ENCODE measurements around the gene CRY2.

The CRY2 gene

GRCh38 chr11:45884596-45885185, 37.4 kb downstream of the CRY2 start:
- 0 out of 2 replicates have a peak, but pooled peaks cover 5% of the 10 kb centered on the region for H4K20me1 ChIP-seq (ENCODE audit: control insufficient read depth, insufficient read depth, low read depth, low read length)
- H3K9me3 ChIP-seq (ENCODE audit: control insufficient read depth, insufficient read depth, low read length) = no peaks in the 10 kb centered on the region
- H3K4me3 ChIP-seq (ENCODE audit: low read length) = peak overlapping the region; percentile 69
- peak overlapping the region; percentile 77 for H3K4me2 ChIP-seq (ENCODE audit: low read length)
- no peak overlapping the region for H3K27ac ChIP-seq (ENCODE audit: low read depth, low read length)
- 0 out of 2 replicates have a peak, but pooled peaks cover 5% of the 10 kb centered on the region for H3K27me3 ChIP-seq (ENCODE audit: control insufficient read depth, low read length)
- no peaks in the 10 kb centered on the region for H3F3A ChIP-seq (ENCODE audit: control insufficient read depth, insufficient read depth)
- H3K36me3 ChIP-seq (ENCODE audit: control insufficient read depth, low read length) = no peaks in the 10 kb centered on the region; the same call in 1 of the 2 replicates
- H3K9me2 ChIP-seq (replicated peaks; ENCODE audit: control insufficient read depth, low read length) = no peaks in the 10 kb centered on the region
- TF ChIP-seq EZH2phosphoT487 (IDR thresholded peaks at IDR 0.05; ENCODE audit: borderline replicate concordance, low read length) = no peak
- TF ChIP-seq, protein P1, sequence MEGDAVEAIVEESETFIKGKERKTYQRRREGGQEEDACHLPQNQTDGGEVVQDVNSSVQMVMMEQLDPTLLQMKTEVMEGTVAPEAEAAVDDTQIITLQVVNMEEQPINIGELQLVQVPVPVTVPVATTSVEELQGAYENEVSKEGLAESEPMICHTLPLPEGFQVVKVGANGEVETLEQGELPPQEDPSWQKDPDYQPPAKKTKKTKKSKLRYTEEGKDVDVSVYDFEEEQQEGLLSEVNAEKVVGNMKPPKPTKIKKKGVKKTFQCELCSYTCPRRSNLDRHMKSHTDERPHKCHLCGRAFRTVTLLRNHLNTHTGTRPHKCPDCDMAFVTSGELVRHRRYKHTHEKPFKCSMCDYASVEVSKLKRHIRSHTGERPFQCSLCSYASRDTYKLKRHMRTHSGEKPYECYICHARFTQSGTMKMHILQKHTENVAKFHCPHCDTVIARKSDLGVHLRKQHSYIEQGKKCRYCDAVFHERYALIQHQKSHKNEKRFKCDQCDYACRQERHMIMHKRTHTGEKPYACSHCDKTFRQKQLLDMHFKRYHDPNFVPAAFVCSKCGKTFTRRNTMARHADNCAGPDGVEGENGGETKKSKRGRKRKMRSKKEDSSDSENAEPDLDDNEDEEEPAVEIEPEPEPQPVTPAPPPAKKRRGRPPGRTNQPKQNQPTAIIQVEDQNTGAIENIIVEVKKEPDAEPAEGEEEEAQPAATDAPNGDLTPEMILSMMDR (IDR thresholded peaks at IDR 0.05; ENCODE audit: low read depth, low read length, poor library complexity, severe bottlenecking) = no peak
- no peaks in the 10 kb centered on the region for H3K79me2 ChIP-seq (ENCODE audit: control insufficient read depth, low read length)
- H3K4me1 ChIP-seq (ENCODE audit: control insufficient read depth, low read length) = peaks cover 8% of the 10 kb centered on the region

- Histone ChIP-seq H3K27me3 (ENCODE audit: control insufficient read depth, low read length) (0 out of 2 replicates have a peak, but pooled peaks cover 5% of the 10 kb centered on the region), H3F3A (ENCODE audit: control insufficient read depth, insufficient read depth) (no peaks in the 10 kb centered on the region), H4K20me1 (ENCODE audit: control insufficient read depth, insufficient read depth, low read depth, low read length) (0 out of 2 replicates have a peak, but pooled peaks cover 5% of the 10 kb centered on the region), H3K4me3 (ENCODE audit: low read length) (peak within 1 kb of the TSS; percentile 69), H3K4me2 (ENCODE audit: low read length) (peak within 1 kb of the TSS; percentile 77), H3K36me3 (ENCODE audit: control insufficient read depth, low read length) (no peaks in the 10 kb centered on the region; the same call in 1 of the 2 replicates), H3K79me2 (ENCODE audit: control insufficient read depth, low read length) (no peaks in the 10 kb centered on the region), H3K9me2 (replicated peaks; ENCODE audit: control insufficient read depth, low read length) (no peaks in the 10 kb centered on the region), H3K4me1 (ENCODE audit: control insufficient read depth, low read length) (peaks cover 8% of the 10 kb centered on the region), H3K9me3 (ENCODE audit: control insufficient read depth, insufficient read depth, low read length) (no peaks in the 10 kb centered on the region), H3K27ac (ENCODE audit: low read depth, low read length) (no peak within 1 kb of the TSS)
- TF ChIP-seq, protein P1 (IDR thresholded peaks at IDR 0.05; ENCODE audit: low read depth, low read length, poor library complexity, severe bottlenecking) = no peak
- TF ChIP-seq EZH2phosphoT487 (IDR thresholded peaks at IDR 0.05; ENCODE audit: borderline replicate concordance, low read length) = no peak
These were observed 38.1 kb downstream of the CRY2 start, which contains the start of gene MAPK8IP1 for GRCh38 chr11:45885274-45885920. TSS of gene MAPK8IP1 (plus strand) at chr11:45885651. CDS start at chr11:45885821, 170 bp downstream.

DNA sequence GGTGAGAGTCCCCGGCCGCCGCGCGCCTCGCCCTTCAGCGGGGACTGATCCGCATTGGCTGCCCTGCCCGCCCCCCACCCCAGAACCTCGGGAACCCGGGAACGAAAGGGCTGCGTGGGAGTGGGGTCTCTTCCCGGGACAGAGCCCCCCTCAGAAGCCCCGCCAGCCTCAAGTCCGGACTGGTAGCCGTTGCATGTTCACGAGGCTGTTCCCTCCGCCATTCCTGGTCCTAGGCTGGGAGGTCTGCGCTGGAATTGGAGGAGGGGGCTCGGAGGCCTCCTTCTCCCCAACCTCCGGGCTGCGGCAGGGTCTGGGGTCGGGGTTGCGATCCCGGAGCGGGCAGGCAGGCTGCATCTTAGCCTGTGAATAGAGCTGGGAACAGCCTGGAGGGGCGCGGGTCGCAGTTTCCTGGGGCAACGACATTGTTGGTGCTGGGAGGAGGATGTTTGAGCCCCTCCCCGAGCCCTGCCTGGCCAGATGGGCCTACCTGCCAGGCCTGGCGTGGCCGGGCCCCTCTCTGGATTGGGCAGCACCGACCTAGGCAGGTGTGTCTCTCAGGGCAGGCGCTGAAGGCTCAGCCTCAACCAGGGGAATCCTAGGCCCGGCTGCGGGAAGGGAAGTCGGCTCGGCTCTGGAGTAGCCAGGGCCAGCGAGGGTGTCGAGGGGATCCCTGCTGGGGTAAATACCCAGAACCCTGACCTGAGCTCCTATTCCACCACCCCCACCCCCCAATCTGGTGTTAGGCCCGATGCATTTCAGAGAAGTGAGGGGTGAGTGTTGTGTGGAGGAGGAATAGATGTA, 38.8 kb downstream of the CRY2 start:
- H3F3A ChIP-seq (ENCODE audit: control insufficient read depth, insufficient read depth) = no peaks in the 10 kb centered on the region
- H3K27me3 ChIP-seq (ENCODE audit: control insufficient read depth, low read length) = 0 out of 2 replicates have a peak, but pooled peaks cover 5% of the 10 kb centered on the region
- H3K4me2 ChIP-seq (ENCODE audit: low read length) = peak overlapping the region; percentile 46
- TF ChIP-seq, protein P1 (IDR thresholded peaks at IDR 0.05; ENCODE audit: low read depth, low read length, poor library complexity, severe bottlenecking) = no peak
- no peak for TF ChIP-seq EZH2phosphoT487 (IDR thresholded peaks at IDR 0.05; ENCODE audit: borderline replicate concordance, low read length)
- H3K4me1 ChIP-seq (ENCODE audit: control insufficient read depth, low read length) = peaks cover 8% of the 10 kb centered on the region
- no peaks in the 10 kb centered on the region for H3K9me3 ChIP-seq (ENCODE audit: control insufficient read depth, insufficient read depth, low read length)
- H3K4me3 ChIP-seq (ENCODE audit: low read length) = peak overlapping the region; percentile 51
- no peak overlapping the region for H3K27ac ChIP-seq (ENCODE audit: low read depth, low read length)
- no peaks in the 10 kb centered on the region for H3K9me2 ChIP-seq (replicated peaks; ENCODE audit: control insufficient read depth, low read length)
- 0 out of 2 replicates have a peak, but pooled peaks cover 5% of the 10 kb centered on the region for H4K20me1 ChIP-seq (ENCODE audit: control insufficient read depth, insufficient read depth, low read depth, low read length)
- H3K79me2 ChIP-seq (ENCODE audit: control insufficient read depth, low read length) = no peaks in the 10 kb centered on the region
- H3K36me3 ChIP-seq (ENCODE audit: control insufficient read depth, low read length) = no peaks in the 10 kb centered on the region; the same call in 1 of the 2 replicates
